H1 (cell line): ENCODE results near the gene ITGA5. TPM values are rescaled to one million over a fixed set of nuclear protein-coding genes. Genes with fewer than 3 reads are reported as not detected.

ENCODE experiments used
- CTCF ChIA-PET: fragments of 300-600 bp; sonication (Branson Sonifier 250); formaldehyde crosslinking; loops from one replicate; lab custom pipeline; 2021; ENCODE audit not compliant: partially characterized antibody; lab: Charles Lee
- POLR2A ChIA-PET: fragments of 300-600 bp; sonication (Branson Sonifier 250); formaldehyde crosslinking; loops from one replicate; lab custom pipeline; 2021; ENCODE audit warnings: inconsistent platforms; ENCODE audit not compliant: partially characterized antibody; lab: Charles Lee
- DNase-seq, 2 experiments: peaks; one replicate each; pipeline versions ENCODE4 v3.0.0 to v3.0.0-alpha.2; 2010 to 2022; ENCODE audit warnings: low spot score in 2 of 2, low read depth in 1 of 2, mixed read lengths in 1 of 2
- FAIRE-seq: peaks from 2 replicates; lab custom pipeline; 2011; peaks lifted over from hg19 to GRCh38; lab: Jason Lieb, UNC
- H2AFZ ChIP-seq: 2 replicates; pipeline ENCODE4 v1.8.1; 2012; ENCODE audit warnings: low read length, inconsistent platforms
- H2AK5ac ChIP-seq: 2 replicates; pipeline ENCODE4 v1.6.1; 2013; ENCODE audit warnings: low read depth, low read length
- H2BK120ac ChIP-seq: replicated peaks from 2 replicates; pipeline ENCODE3; 2013; ENCODE audit warnings: low read depth, low read length, inconsistent platforms
- H2BK12ac ChIP-seq: 2 replicates; pipeline ENCODE4 v1.6.1; 2013; ENCODE audit warnings: low read depth, low read length
- H2BK15ac ChIP-seq: 2 replicates; pipeline ENCODE4 v1.6.1; 2013; ENCODE audit warnings: low read length
- H2BK20ac ChIP-seq: 2 replicates; pipeline ENCODE4 v1.6.1; 2013; ENCODE audit warnings: low read length
- H2BK5ac ChIP-seq: 2 replicates; pipeline ENCODE4 v1.6.1; 2013; ENCODE audit warnings: low read depth, low read length
- H3K14ac ChIP-seq: 2 replicates; pipeline ENCODE4 v1.6.1; 2013; ENCODE audit warnings: inconsistent platforms; ENCODE audit not compliant: insufficient read length
- H3K18ac ChIP-seq: 2 replicates; pipeline ENCODE4 v1.6.1; 2013; ENCODE audit warnings: low read length; ENCODE audit errors: extremely low read depth
- H3K23ac ChIP-seq: 2 replicates; pipeline ENCODE4 v1.6.1; 2013; ENCODE audit warnings: inconsistent platforms; ENCODE audit not compliant: insufficient read length
- H3K23me2 ChIP-seq: 2 replicates; pipeline ENCODE4 v1.6.1; 2013; ENCODE audit warnings: low read depth, low read length
- H3K27ac ChIP-seq: 2 replicates; pipeline ENCODE4 v1.6.1; 2011; ENCODE audit warnings: low read depth, low read length, inconsistent platforms
- H3K27me3 ChIP-seq, 4 experiments: replicated peaks in 1 of 4; 1 replicate in 1 of 4; 2 replicates in 3 of 4; pipeline versions ENCODE4 v1.6.1 to v1.8.1; 2011 to 2013; ENCODE audit warnings: low read length in 3 of 4, mild to moderate bottlenecking in 3 of 4, inconsistent platforms in 2 of 4, mixed read lengths in 2 of 4, moderate library complexity in 1 of 4; ENCODE audit not compliant: control insufficient read depth in 3 of 4, insufficient read depth in 3 of 4; ENCODE audit errors: extremely low read depth in 1 of 4
- H3K36me3 ChIP-seq, 4 experiments: 2 replicates each; pipeline versions ENCODE4 v1.6.1 to v1.8.1; 2011 to 2013; ENCODE audit warnings: mild to moderate bottlenecking in 4 of 4, low read length in 3 of 4, moderate library complexity in 2 of 4, control low read depth in 1 of 4, inconsistent platforms in 1 of 4; ENCODE audit not compliant: insufficient read depth in 4 of 4, control insufficient read depth in 2 of 4
- H3K4ac ChIP-seq: replicated peaks from 2 replicates; pipeline ENCODE3; 2013; ENCODE audit warnings: low read length, low read depth, mixed read lengths, inconsistent platforms; ENCODE audit not compliant: insufficient read length
- H3K4me1 ChIP-seq, 4 experiments: replicated peaks in 1 of 4; 1 replicate in 1 of 4; 2 replicates in 3 of 4; pipeline versions ENCODE4 v1.6.1 to v1.8.1; 2011 to 2013; ENCODE audit warnings: low read length in 3 of 4, inconsistent platforms in 2 of 4, mixed read lengths in 1 of 4; ENCODE audit not compliant: insufficient read depth in 4 of 4, control insufficient read depth in 3 of 4
- H3K4me2 ChIP-seq, 2 experiments: 2 replicates each; pipeline versions ENCODE4 v1.6.1 to v1.8.1; 2011 to 2013; ENCODE audit warnings: low read depth in 2 of 2, low read length in 2 of 2, control low read depth in 1 of 2, inconsistent platforms in 1 of 2, mild to moderate bottlenecking in 1 of 2; ENCODE audit not compliant: insufficient read depth in 1 of 2
- H3K4me3 ChIP-seq, 4 experiments: fragments of 200-600, 300-600 bp in 1 of 4; sonication (generic), shearing (Covaris generic), sonication (Bioruptor Twin) in 1 of 4; 2 replicates each; pipeline versions ENCODE4 v1.5.1 to v1.8.1; 2011 to 2016; ENCODE audit warnings: low read length in 4 of 4, low read depth in 3 of 4, control low read depth in 2 of 4, inconsistent platforms in 2 of 4, mild to moderate bottlenecking in 2 of 4, mixed read lengths in 1 of 4, moderate library complexity in 1 of 4; ENCODE audit not compliant: insufficient read depth in 2 of 4; ENCODE audit errors: extremely low read depth in 1 of 4
- H3K56ac ChIP-seq: replicated peaks from 2 replicates; pipeline ENCODE3; 2013; ENCODE audit warnings: low read depth, mild to moderate bottlenecking, mixed read lengths, low read length, inconsistent platforms; ENCODE audit not compliant: insufficient read length
- H3K79me1 ChIP-seq: 2 replicates; pipeline ENCODE4 v1.6.1; 2013; ENCODE audit warnings: low read depth, low read length, control low read depth
- H3K79me2 ChIP-seq, 2 experiments: 2 replicates each; pipeline versions ENCODE4 v1.6.1 to v1.8.1; 2012 to 2013; ENCODE audit warnings: low read length in 2 of 2, mild to moderate bottlenecking in 2 of 2, inconsistent platforms in 1 of 2; ENCODE audit not compliant: insufficient read depth in 2 of 2, control insufficient read depth in 1 of 2
- H3K9ac ChIP-seq, 4 experiments: replicated peaks in 1 of 4; 1 replicate in 1 of 4; 2 replicates in 3 of 4; pipeline versions ENCODE4 v1.6.1 to v1.8.1; 2011 to 2013; ENCODE audit warnings: low read depth in 3 of 4, low read length in 3 of 4, control low read depth in 2 of 4, mild to moderate bottlenecking in 2 of 4, moderate library complexity in 2 of 4, inconsistent platforms in 1 of 4; ENCODE audit errors: extremely low read depth in 1 of 4
- H3K9me3 ChIP-seq, 2 experiments: 2 replicates each; pipeline versions ENCODE4 v1.6.1 to v1.8.1; 2012 to 2013; ENCODE audit warnings: mild to moderate bottlenecking in 2 of 2, moderate library complexity in 2 of 2, control low read depth in 1 of 2, inconsistent platforms in 1 of 2, low read depth in 1 of 2, low read length in 1 of 2, mixed read lengths in 1 of 2; ENCODE audit not compliant: insufficient read depth in 2 of 2
- H4K20me1 ChIP-seq, 2 experiments: replicated peaks in 1 of 2; 2 replicates each; pipeline versions ENCODE3 to v1.8.1; 2011 to 2013; ENCODE audit warnings: inconsistent platforms in 2 of 2, low read length in 2 of 2, mild to moderate bottlenecking in 1 of 2; ENCODE audit not compliant: insufficient read depth in 2 of 2, control insufficient read depth in 1 of 2
- H4K5ac ChIP-seq: 2 replicates; pipeline ENCODE4 v1.6.1; 2013; ENCODE audit warnings: low read length, low read depth, mixed read lengths, inconsistent platforms; ENCODE audit not compliant: insufficient read length
- H4K8ac ChIP-seq: 2 replicates; pipeline ENCODE4 v1.8.0; 2013; ENCODE audit warnings: mild to moderate bottlenecking, moderate library complexity, low read length, inconsistent platforms; ENCODE audit not compliant: insufficient read depth; ENCODE audit errors: extremely low read depth
- H4K91ac ChIP-seq: replicated peaks from 2 replicates; pipeline ENCODE3; 2013; ENCODE audit warnings: low read length, mixed read lengths, inconsistent platforms; ENCODE audit not compliant: insufficient read length
- ATF2 ChIP-seq: IDR thresholded peaks from 2 replicates; pipeline ENCODE4 v1.6.1; 2012; ENCODE audit warnings: low read length, inconsistent platforms
- CHD1 ChIP-seq: IDR thresholded peaks from 2 replicates; pipeline ENCODE4 v1.6.1; 2012; ENCODE audit warnings: low read depth, low read length, improper control_type of control experiment
- FOSL1 ChIP-seq: IDR thresholded peaks from 2 replicates; pipeline ENCODE4 v1.6.1; 2011; ENCODE audit warnings: mild to moderate bottlenecking, low read depth, low read length, moderate library complexity; ENCODE audit not compliant: insufficient read depth
- HDAC2 ChIP-seq, 2 experiments: fragments of 300-600 bp in 1 of 2; sonication (generic) in 1 of 2; IDR thresholded peaks; 2 replicates each; pipeline ENCODE4 v1.6.1; 2011 to 2012; ENCODE audit warnings: low read depth in 2 of 2, low read length in 2 of 2, mild to moderate bottlenecking in 2 of 2, moderate library complexity in 2 of 2, borderline replicate concordance in 1 of 2, inconsistent platforms in 1 of 2
- SAP30 ChIP-seq: fragments of 300-600 bp; sonication (generic); IDR thresholded peaks from 2 replicates; pipeline ENCODE4 v1.7.1; 2012; ENCODE audit warnings: low read length, moderate library complexity, mild to moderate bottlenecking, inconsistent platforms; ENCODE audit not compliant: insufficient read depth, insufficient replicate concordance
- SP1 ChIP-seq: IDR thresholded peaks from 2 replicates; pipeline ENCODE4 v1.6.1; 2011; ENCODE audit warnings: low read depth, low read length
- SP2 ChIP-seq: IDR thresholded peaks from 2 replicates; pipeline ENCODE4 v1.6.1; 2012; ENCODE audit warnings: mild to moderate bottlenecking, low read length, inconsistent platforms
- SRF ChIP-seq: IDR thresholded peaks from 2 replicates; pipeline ENCODE4 v1.6.1; 2011; ENCODE audit warnings: mild to moderate bottlenecking, low read depth, low read length, moderate library complexity
- WGBS, 2 experiments: shearing (Covaris generic) in 1 of 2; methylation state at CpG; one replicate each; pipeline versions ENCODE4 v1.1.6 to v1.1.7; 2013 to 2015; ENCODE audit warnings: low lambda C conversion rate in 2 of 2, mixed read lengths in 2 of 2, inconsistent platforms in 1 of 2, low coverage in 1 of 2, missing lambda C conversion rate in 1 of 2; ENCODE audit not compliant: insufficient replicate concordance in 2 of 2, insufficient coverage in 1 of 2, insufficient read length in 1 of 2; ENCODE audit errors: extremely low coverage in 1 of 2, missing lambda C conversion rate in 1 of 2; 5-methylcytosine and 5-hydroxymethylcytosine counted together
- polyA plus RNA-seq, 7 experiments: library from polyadenylated mRNA; depleted of rRNA in 3 of 7; stranded (reverse) in 5 of 7; unstranded in 2 of 7; fragments of >200 nt in 5 of 7; fragments of 200-250 nt in 2 of 7; gene quantifications; 1 replicate in 5 of 7; 2 replicates in 1 of 7; 4 replicates in 1 of 7; pipeline versions ENCODE4 v1.2.1 to v1.2.3, GENCODE V29; 2011 to 2013; ENCODE audit warnings: missing spikeins in 2 of 7, mixed read lengths in 2 of 7
- total RNA-seq: library from RNA; stranded (reverse); fragmentation: NEBNext Ultra II Directional; extraction: Animal tissue kit (Norgen Biotek cat#: 25700); gene quantifications from 2 replicates; pipeline ENCODE4 v1.2.1, GENCODE V29; 2021

The ITGA5 gene
- total and polyA plus RNA-seq, 2 of the 8 experiments (the other 6 are each of a cell fraction or from before 2014, with no cell fraction given) = 11.6 to 19.4 TPM

- WGBS, 2 experiments = 4% methylated on average over 23 of the region's 40 CpGs; no CpG with 5 or more reads in 1 of the 2 experiments
- CTCF ChIA-PET = interaction anchor here (0.7 to 9.2 kb wide), 17 partner anchors 8 to 144 kb away, joined by 3 to 348 read pairs (median 8); partner anchors contain the start of genes COPZ1, NFE2 and ZNF385A
- peak overlapping the region; percentile 35; the same call in 1 of the 2 replicates for H3K27ac ChIP-seq
- TF ChIP-seq SP2 (peak; percentile 68), HDAC2 (IDR thresholded peaks at IDR 0.05; ENCODE audit: borderline replicate concordance in 1 of 2, low read depth in 2 of 2, low read length in 2 of 2) (0 out of 4 replicates have a peak, but pooled peaks of 1 of the 2 experiments have one; percentile 23), CHD1 (no peak), SP1 (peak; percentile 100), SRF (no peak), ATF2 (0 out of 2 replicates have a peak, but pooled peaks have one; percentile 35), SAP30 (peak; percentile 77), FOSL1 (no peak)
Observed at GRCh38 chr12:54358945-54359761, 59.9 kb downstream of the ITGA5 start.

More at GRCh38 chr12:54358945-54359761, 59.9 kb downstream of the ITGA5 start:
- H2BK5ac ChIP-seq = peak overlapping the region; percentile 88
- peak overlapping the region; percentile 37; the same call in 1 of the 2 replicates for H2BK15ac ChIP-seq
- H3K23me2 ChIP-seq = peaks cover 13% of the 10 kb centered on the region
- H4K20me1 ChIP-seq = no peaks in the 10 kb centered on the region
- peak overlapping the region; percentile 93 for H3K18ac ChIP-seq
- peak overlapping the region; percentile 11 for H3K4ac ChIP-seq
- H3K23ac ChIP-seq = no peak overlapping the region
- peak overlapping the region; percentile 98 for H2BK12ac ChIP-seq
- FAIRE-seq (peak; percentile 74), DNase-seq (peak; percentile 89 to 98)
- H2BK20ac ChIP-seq = no peak overlapping the region; the same call in 1 of the 2 replicates
- peak overlapping the region; percentile 27 for H3K56ac ChIP-seq
- no peaks in the 10 kb centered on the region for H3K36me3 ChIP-seq
- H3K9ac ChIP-seq = peak overlapping the region; percentile 46 to 77 (median 58)
- no peaks in the 10 kb centered on the region for H3K79me2 ChIP-seq
- peaks cover 16 to 38% (median 20%) of the 10 kb centered on the region in 4 experiments for H3K4me1 ChIP-seq
- H2AFZ ChIP-seq = peak overlapping the region; percentile 92
- no peaks in the 10 kb centered on the region for H3K79me1 ChIP-seq
- H3K14ac ChIP-seq = no peak overlapping the region
- peak overlapping the region; percentile 88 to 92 for H3K4me2 ChIP-seq
- peak overlapping the region; percentile 67 for H4K91ac ChIP-seq
- POLR2A ChIA-PET = interaction anchor here (0.8 to 9.2 kb wide), 18 partner anchors 9 to 145 kb away, joined by 3 to 133 read pairs (median 6); partner anchors contain the start of genes CBX5, HNRNPA1 and NFE2
- H3K27me3 ChIP-seq = no peaks in the 10 kb centered on the region; a peak in 1 of 7 replicates
- H3K4me3 ChIP-seq = peak overlapping the region; percentile 57 to 78 (median 74)
- no peak overlapping the region; the same call in 1 of the 2 replicates for H4K8ac ChIP-seq
- H2AK5ac ChIP-seq = no peak overlapping the region; the same call in 1 of the 2 replicates
- peak overlapping the region; percentile 3 for H2BK120ac ChIP-seq
- peak overlapping the region; percentile 12 for H4K5ac ChIP-seq
- H3K9me3 ChIP-seq = no peaks in the 10 kb centered on the region
